HG03108 (cell line): Measurements from ENCODE around the gene GALNT7.
A peak's percentile ranks its signal among the peaks of the same experiment; 100 is the strongest.

Experiments used
- ATAC-seq: cut with Tn5 transposase; IDR thresholded peaks from one replicate; pipeline ENCODE4 v1.9.1; 2021; ENCODE audit warnings: moderate library complexity; ENCODE audit not compliant: unreplicated experiment

Gene GALNT7

DNA sequence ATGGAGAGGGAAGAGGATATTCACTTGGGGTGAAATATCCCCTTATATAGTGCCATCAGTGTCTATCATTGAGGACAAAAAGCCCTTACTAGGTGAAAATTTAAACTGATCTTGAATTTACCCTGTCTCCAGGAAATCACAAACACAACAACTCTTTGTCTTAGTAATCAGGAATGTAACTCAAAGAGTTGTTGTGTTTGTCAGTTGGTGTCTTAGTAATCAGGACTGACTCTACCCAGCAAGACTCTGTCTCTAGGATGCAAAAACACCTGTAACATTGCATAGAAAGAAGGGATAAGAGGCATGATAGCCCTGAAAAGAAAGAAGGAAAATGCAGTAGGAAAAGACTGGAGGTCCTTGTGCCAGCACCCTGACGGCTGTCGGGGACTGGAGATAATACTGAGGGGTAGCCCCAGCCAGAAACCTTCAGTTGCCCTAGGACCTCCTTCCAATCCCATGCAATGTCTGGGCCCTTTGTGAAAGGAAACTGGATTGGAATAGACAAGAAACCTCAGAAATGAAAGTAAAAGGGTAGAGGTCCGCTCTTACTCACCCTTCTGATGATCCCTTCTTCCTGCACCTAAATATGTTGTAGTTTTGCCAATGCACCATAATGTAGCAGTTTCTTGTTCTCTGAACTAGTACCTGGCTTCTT is 120.2 kb downstream of the GALNT7 start:
- ATAC-seq, result no peak

DNA sequence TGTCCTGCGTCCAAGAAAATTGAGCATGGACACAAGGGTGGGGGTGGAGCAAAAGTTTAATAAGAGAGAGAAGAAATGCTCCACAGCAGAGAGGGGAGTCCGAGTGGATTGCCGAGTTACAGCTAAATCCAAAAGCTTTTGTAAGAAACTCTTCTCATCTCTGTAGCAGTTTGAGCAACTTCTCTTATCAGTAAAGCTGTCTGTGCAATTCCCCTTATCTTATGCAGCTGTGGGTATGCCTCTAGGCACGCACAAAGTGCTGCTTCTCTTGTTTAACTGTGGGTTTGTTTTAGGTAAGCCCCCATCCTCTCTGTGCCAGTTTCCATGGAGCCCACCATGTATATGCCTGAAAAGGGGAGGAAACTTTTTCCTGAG is 120.7 kb downstream of the GALNT7 start:
- no peak for ATAC-seq

DNA sequence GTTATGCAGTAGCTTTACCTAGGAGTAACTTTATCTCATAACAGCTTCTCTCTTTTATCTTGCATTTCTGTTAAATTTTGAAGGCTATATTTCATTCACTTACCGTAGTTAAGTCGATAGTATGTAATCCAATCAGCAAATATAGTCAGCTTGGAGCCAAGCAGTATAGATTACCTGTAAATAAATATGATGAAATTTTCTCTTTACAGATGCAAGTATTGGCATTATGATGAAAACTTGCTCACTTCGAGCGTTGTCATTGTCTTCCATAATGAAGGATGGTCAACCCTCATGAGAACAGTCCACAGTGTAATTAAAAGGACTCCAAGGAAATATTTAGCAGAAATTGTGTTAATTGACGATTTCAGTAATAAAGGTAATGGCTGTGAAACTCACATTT is 123.3 kb downstream of the GALNT7 start:
- ATAC-seq, result no peak

GRCh38 chr4:173293663-173294062 is 125.1 kb downstream of the GALNT7 start:
- ATAC-seq, result no peak

DNA sequence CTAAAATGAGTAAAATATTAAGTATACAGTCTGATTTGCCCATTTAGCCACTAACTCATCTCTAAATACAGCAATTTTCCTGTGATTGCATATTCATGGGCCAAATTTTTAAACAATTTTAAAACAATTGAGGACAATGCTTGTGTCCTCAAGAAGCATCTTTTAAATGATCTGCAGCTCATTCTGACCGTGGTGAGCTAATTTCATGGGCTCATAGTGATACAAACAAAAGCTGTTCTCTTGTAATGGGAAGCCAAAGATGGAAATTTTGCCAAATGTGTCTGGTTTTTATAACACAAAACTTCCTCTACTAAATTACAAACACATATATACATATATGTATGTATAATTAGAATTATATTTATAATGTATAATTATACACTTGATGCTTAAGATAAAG is 125.8 kb downstream of the GALNT7 start:
- ATAC-seq, result no peak

DNA sequence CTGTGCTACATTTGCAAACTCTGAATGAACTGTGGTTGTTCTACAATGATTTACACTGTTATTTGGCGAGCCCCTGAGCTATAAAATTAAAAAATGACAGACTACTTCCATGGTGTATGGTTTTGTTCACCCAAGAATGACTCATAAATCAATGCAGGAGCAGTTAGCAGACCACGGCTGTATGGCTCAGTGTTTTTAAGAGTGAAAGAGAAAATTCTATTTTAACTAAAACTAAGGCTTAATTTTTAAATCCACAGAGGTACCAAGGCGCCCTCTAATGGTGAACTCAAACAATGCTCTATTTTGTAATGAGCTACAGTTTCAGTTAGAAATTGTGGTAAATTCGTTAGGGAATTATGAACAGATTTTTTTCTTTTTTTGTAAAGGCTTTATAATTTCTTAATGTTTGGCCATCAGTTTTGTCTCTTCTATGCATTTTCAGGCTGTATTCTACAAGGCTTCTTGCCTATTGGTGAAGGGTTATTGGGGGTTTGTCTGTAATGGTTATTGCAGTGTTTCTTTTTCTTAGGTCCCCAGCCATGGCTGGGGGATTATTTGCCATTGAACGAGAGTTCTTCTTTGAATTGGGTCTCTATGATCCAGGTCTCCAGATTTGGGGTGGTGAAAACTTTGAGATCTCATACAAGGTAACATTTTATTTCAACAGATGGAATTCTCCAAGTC is 133.0 kb downstream of the GALNT7 start:
- ATAC-seq, result peak; percentile 63

GRCh38 chr4:173307778-173308177 is 139.2 kb downstream of the GALNT7 start:
- ATAC-seq, result no peak

GRCh38 chr4:173311368-173311767 is 142.8 kb downstream of the GALNT7 start:
- ATAC-seq, result no peak

GRCh38 chr4:173314715-173315114 is 146.1 kb downstream of the GALNT7 start:
- ATAC-seq, result no peak

GRCh38 chr4:173316060-173316459 is 147.4 kb downstream of the GALNT7 start:
- no peak for ATAC-seq

DNA sequence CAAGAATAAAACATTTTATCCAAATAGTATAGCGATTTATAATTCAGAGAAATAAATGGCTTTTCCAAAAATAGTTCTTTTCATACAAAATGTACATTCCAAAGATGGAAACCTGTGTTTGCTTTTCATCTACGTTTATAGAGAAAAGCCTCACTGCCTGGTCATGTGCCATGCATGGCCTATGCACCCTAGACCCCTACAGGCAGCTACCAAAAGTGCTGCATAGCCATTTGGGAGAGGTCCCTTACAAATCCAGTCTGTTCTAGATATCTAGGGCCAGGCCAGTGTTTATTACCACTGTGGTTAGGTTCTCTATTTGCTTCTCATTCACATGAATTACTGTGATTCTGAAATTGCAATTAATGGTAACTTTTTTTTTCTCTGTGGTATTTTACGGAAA is 148.4 kb downstream of the GALNT7 start:
- no peak for ATAC-seq

GRCh38 chr4:173318240-173318639 is 149.6 kb downstream of the GALNT7 start:
- no peak for ATAC-seq

- ATAC-seq, result no peak
Observed at GRCh38 chr4:173318648-173319211, 150.1 kb downstream of the GALNT7 start.

DNA sequence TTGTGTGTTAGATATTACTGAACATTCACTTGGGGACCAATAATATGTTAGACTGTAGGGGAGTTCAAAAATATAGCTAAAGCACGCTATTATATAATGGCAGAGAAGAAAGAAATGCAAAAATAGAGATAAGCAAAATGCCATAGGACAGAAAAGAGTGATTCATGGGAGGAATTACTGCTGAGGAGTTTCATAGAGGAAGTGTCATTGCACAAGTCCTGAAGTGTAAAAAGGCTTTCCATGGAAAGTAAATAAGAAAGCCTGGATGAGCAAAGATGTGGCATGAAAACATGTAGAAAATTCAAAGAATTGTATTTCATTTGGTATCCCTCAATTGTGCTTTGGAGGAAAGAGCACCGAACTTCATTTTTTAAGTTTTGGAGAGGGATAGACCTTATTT is 151.1 kb downstream of the GALNT7 start:
- ATAC-seq, result no peak

- ATAC-seq, result no peak
Observed at GRCh38 chr4:173325007-173325736, 156.6 kb downstream of the GALNT7 start.

- no peak for ATAC-seq
Observed at GRCh38 chr4:173328236-173328901, 159.8 kb downstream of the GALNT7 start.

DNA sequence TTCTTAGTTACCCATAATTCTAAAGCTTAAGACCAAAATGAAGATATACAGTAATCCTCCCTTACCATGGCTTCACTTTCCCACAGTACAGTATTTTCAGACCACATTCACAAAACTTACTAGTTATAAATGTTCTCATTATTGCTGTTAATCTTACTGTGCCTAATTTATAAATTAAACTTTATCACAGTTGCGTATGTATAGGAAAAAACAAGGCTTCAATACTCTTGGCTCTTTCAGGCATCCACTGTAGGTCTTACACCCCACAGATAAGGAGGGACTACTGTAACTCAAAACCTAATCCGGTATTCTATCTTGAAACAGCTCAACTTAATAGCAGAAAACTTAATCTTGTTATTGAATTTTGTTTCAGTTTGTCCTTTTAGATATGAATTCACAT is 162.0 kb downstream of the GALNT7 start:
- no peak for ATAC-seq

DNA sequence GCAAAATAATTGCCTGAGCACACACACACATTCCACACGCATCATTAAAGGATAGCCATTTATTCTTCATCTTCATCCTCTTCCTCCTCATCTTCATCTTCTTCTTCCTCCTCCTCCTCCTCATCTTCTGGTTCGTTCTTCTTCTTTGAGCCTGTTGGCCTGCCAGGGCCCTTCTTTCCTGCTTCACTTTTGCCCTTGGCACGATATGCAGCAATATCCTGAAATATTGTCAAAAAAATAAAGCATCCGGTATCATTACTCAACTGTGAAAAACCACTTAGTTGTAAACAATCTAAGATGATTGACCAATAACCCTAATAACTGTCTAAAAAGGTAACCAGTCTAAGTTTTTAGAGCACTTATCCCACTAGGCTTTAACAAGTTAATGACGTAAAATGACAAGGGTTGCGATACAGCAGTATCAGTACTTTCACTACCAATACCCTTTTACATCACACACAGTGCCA is 163.4 kb downstream of the GALNT7 start:
- ATAC-seq, result no peak

- no peak for ATAC-seq
Observed at GRCh38 chr4:173332963-173333657, 164.5 kb downstream of the GALNT7 start.

DNA sequence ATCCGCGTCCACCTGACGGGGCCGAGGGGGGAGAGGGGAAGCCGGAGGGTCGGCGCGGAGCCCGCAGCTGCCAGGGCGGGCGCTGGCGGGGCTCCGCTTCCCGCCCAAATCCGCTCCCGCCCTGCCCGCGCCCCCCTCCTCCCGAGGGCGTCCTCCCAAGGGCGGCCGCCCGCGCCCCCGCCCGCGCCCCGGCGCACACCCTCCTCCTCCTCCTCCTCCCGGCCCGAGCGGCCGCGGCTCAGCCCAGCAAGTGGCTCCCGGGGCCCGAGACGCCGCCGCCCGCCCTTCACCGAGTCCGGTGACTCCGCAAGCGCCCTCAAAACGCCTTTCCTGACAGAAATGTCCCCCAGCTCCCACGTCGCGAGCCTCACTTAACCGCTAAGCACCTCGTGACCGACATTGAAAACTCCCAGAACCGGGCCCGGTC is 165.1 kb downstream of the GALNT7 start:
- no peak for ATAC-seq
